ENCODE results near the gene LIPC.

Gene LIPC

DNA sequence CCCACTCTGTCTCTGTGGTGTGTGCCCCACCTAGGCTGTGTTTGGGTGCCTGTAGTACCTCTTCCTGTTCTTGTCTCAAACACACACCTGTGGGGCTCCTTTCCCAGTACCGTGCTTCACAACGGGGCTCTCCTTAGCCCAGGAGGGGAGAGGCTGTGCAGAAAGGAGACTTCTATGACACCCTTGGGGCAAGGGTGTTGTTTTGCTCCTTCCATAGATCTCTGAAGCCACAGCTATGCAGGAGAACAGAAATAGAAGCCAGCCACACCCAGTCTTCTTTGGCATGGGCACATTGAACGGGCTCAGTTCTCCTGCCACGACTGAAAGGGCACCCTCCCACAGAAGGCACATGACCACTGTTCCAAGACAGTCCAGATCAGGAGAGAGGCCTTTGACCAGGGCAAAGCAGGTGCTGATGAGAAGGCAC lies 74.3 kb downstream of the LIPC start:
- H4K20me1 ChIP-seq: no peaks in the 10 kb centered on the region
- H3K27me3 ChIP-seq: no peaks in the 10 kb centered on the region
- no peak overlapping the region for H3K4me3 ChIP-seq
- peaks cover 23% of the 10 kb centered on the region for H3K9me3 ChIP-seq
- no peaks in the 10 kb centered on the region for H3K36me3 ChIP-seq
- H3K9ac ChIP-seq: no peak overlapping the region
- H3K27ac ChIP-seq: 0 out of 2 replicates have a peak overlapping the region, but pooled peaks have one; percentile 12
- H3K4me1 ChIP-seq: peaks cover 29% of the 10 kb centered on the region
- peak overlapping the region; percentile 41 for H3K4me2 ChIP-seq
- TF ChIP-seq Cebpa-rat (IDR thresholded peaks at IDR 0.05): no peak

DNA sequence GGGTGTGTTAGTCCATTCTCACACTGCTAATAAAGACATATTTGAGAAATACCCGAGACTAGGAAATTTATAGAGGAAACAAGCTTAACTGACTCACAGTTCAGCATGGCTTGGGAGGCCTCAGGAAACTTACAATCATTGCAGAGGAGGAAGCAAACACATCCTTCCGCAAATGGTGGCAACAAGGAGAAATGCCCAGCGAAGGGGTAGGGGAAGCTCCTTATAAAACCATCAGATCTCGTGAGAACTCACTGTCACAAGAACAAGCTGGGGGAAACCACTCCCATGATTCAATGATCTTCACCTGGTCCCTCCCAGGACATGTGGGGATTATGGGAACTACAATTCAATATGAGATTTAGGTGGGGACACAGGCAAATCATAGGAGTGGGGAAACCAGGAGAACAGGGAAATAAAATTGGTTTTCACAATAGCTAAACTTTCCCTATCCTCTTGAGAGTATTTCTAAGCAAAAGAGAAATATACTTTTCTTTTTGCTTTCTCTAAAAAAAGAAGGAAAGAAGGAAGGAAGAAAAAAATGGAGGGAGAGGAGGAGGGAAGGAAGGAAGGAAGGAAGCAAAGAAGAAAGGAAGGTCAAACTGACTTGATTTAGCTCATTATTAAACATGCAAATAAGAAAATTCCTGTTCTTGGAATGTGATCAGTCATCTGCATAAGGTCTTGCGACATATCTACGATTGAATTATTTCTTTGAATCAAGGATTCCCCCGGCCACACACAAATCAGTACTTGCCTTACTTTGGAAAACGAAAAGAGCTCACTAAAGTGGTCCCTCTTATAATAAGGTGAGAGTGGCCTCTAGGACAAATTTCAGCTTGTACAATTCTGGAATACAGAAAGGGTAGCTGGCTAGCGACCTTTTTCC lies 75.2 kb downstream of the LIPC start:
- TF ChIP-seq Cebpa-rat (IDR thresholded peaks at IDR 0.05): peak; percentile 43; the same call in 1 of the 2 replicates
- peaks cover 23% of the 10 kb centered on the region for H3K9me3 ChIP-seq
- peaks cover 29% of the 10 kb centered on the region for H3K4me1 ChIP-seq
- no peaks in the 10 kb centered on the region for H3K27me3 ChIP-seq
- no peak overlapping the region for H3K9ac ChIP-seq
- H4K20me1 ChIP-seq: no peaks in the 10 kb centered on the region
- H3K27ac ChIP-seq: no peak overlapping the region
- H3K36me3 ChIP-seq: no peaks in the 10 kb centered on the region
- 0 out of 2 replicates have a peak overlapping the region, but pooled peaks have one; percentile 17 for H3K4me2 ChIP-seq
- no peak overlapping the region for H3K4me3 ChIP-seq

DNA sequence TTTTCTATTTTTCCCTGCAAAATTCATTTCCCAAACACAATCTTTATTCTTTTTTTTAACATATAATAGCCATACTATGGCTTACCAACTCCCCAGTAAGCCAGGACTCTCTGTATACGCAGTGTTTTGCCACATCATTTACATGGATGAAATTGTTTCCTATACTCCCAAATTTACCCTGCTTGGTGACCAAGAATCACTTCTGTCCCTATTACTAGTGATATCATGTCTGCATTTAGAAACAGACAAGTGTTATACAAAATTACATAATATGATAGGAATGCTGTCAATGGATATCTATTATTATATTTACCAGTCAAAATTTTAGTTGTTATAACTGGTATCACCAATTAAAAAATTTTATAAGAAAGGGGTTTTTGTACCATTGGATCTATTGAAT lies 77.8 kb downstream of the LIPC start:
- H3K9ac ChIP-seq: no peak overlapping the region
- H3K4me3 ChIP-seq: no peak overlapping the region
- peaks cover 36% of the 10 kb centered on the region for H3K4me1 ChIP-seq
- TF ChIP-seq Cebpa-rat (IDR thresholded peaks at IDR 0.05): no peak
- no peak overlapping the region for H3K27ac ChIP-seq
- H3K27me3 ChIP-seq: no peaks in the 10 kb centered on the region
- no peak overlapping the region for H3K4me2 ChIP-seq
- H4K20me1 ChIP-seq: no peaks in the 10 kb centered on the region
- H3K9me3 ChIP-seq: peaks cover 26% of the 10 kb centered on the region
- no peaks in the 10 kb centered on the region for H3K36me3 ChIP-seq

DNA sequence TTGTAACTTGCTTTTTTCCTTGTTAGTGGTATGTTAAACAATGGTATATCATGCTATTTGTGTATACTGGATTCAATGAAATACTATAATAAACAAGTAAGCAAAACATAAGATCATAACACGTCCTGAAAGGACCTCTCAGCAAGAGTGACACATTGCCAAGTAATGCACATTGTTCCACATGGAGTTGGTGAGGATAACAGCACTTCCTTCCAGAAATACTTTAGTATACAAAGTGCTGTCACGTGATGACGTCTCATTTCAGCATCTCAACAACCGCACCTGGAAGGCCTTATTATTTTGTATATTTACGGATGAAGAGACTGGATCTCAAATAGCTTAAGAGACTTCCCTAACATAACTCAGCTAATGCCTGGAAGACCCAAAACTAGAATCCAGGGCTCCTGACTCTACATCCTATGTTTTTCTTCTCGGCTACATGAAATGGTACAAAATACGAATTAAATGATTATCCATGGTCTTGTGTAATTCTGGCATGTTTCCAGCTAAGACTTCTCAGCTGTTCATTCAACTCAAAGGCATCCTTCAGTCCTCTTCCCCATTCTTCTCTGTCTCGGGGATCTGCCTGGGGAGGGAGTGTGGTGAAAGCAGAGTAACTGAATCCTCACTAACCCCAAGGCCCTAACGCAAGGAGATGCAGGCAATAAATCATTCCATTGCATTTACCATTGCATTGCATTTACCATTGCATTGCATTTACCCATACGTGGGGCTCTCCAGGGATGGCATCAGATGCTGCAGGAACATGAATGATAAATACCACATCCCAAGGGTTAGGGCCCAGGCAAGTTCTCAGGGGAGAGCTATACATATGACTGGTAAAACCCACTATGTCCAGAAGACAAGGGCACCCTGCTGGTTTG lies 79.2 kb downstream of the LIPC start:
- H3K4me1 ChIP-seq: peaks cover 30% of the 10 kb centered on the region
- H3K27me3 ChIP-seq: no peaks in the 10 kb centered on the region
- H4K20me1 ChIP-seq: no peaks in the 10 kb centered on the region
- TF ChIP-seq Cebpa-rat (IDR thresholded peaks at IDR 0.05): no peak
- peaks cover 29% of the 10 kb centered on the region for H3K9me3 ChIP-seq
- no peak overlapping the region for H3K4me2 ChIP-seq
- H3K27ac ChIP-seq: no peak overlapping the region
- no peaks in the 10 kb centered on the region for H3K36me3 ChIP-seq
- H3K9ac ChIP-seq: no peak overlapping the region
- H3K4me3 ChIP-seq: no peak overlapping the region

DNA sequence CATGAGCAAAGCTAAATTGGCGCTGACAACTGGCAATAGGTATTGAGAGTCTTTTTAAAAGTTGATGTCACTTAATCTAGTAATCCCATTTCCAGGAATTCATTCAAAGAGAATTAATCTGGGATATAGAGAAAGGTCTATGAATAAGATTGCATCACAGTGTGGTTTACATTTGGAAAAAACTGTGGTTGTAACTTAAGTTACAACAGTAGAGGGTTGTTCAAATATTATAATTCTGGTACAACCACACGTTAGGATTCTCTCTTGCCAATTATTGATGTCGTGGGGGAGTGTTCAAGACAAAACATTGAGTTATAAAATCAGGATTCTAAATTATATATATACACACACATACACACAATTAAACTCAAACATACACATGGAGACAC lies 79.8 kb downstream of the LIPC start:
- no peak overlapping the region for H3K4me2 ChIP-seq
- no peak overlapping the region for H3K4me3 ChIP-seq
- no peak overlapping the region for H3K9ac ChIP-seq
- no peak for TF ChIP-seq Cebpa-rat (IDR thresholded peaks at IDR 0.05)
- peaks cover 25% of the 10 kb centered on the region for H3K4me1 ChIP-seq
- H3K27ac ChIP-seq: no peak overlapping the region
- H4K20me1 ChIP-seq: no peaks in the 10 kb centered on the region
- H3K9me3 ChIP-seq: peaks cover 29% of the 10 kb centered on the region
- no peaks in the 10 kb centered on the region for H3K36me3 ChIP-seq
- H3K27me3 ChIP-seq: no peaks in the 10 kb centered on the region

DNA sequence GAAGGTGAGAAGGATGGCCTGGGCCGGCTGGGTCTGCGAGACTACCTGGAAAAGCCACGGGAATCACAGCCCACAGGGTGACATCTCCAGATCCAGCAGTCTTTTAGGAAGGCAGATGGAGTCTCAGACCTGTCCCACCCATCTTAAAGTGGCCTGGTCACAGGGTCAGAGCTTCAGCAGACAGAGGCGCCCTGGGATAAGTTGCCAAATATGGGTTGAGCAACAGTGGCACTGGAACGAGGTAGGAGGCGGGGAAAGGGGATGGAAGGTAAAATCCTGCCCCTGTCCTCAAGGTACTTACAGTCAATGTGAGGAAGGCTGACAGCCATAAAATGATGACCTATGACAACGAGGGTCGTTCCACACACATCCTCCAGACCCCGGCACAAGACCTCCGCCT lies 80.7 kb downstream of the LIPC start:
- no peak overlapping the region for H3K9ac ChIP-seq

DNA sequence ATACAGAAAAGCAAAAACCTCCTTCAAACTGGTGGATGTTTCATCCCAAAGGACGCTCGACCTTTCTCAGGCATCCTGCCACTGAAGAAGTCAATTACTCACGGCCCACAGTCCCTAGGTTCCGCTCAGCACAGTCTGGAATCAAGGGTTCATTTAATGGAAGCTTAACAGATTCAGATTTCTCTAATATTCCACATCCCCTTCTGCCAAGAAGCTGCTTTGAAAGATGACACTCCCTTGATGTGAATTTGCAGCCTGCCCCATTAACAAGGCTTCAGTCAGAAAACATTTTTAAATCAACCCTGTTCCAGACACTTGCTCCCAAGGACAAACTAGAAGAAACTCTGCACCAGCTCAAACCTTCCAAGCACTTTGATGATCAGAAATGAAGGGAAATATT lies 81.2 kb downstream of the LIPC start:
- no peak overlapping the region for H3K9ac ChIP-seq
- peaks cover 26% of the 10 kb centered on the region for H3K9me3 ChIP-seq
- peaks cover 31% of the 10 kb centered on the region for H3K4me1 ChIP-seq
- H4K20me1 ChIP-seq: no peaks in the 10 kb centered on the region
- H3K27ac ChIP-seq: no peak overlapping the region
- H3K27me3 ChIP-seq: no peaks in the 10 kb centered on the region
- H3K4me3 ChIP-seq: no peak overlapping the region
- H3K36me3 ChIP-seq: no peaks in the 10 kb centered on the region
- TF ChIP-seq Cebpa-rat (IDR thresholded peaks at IDR 0.05): no peak
- H3K4me2 ChIP-seq: no peak overlapping the region

More for the DNA sequence above, 80.7 kb downstream of the LIPC start:
- TF ChIP-seq Cebpa-rat (IDR thresholded peaks at IDR 0.05): no peak
- H3K4me3 ChIP-seq: no peak overlapping the region
- peaks cover 26% of the 10 kb centered on the region for H3K4me1 ChIP-seq
- H3K27ac ChIP-seq: no peak overlapping the region
- peaks cover 30% of the 10 kb centered on the region for H3K9me3 ChIP-seq
- H4K20me1 ChIP-seq: no peaks in the 10 kb centered on the region
- no peaks in the 10 kb centered on the region for H3K36me3 ChIP-seq
- no peaks in the 10 kb centered on the region for H3K27me3 ChIP-seq
- H3K4me2 ChIP-seq: no peak overlapping the region

DNA sequence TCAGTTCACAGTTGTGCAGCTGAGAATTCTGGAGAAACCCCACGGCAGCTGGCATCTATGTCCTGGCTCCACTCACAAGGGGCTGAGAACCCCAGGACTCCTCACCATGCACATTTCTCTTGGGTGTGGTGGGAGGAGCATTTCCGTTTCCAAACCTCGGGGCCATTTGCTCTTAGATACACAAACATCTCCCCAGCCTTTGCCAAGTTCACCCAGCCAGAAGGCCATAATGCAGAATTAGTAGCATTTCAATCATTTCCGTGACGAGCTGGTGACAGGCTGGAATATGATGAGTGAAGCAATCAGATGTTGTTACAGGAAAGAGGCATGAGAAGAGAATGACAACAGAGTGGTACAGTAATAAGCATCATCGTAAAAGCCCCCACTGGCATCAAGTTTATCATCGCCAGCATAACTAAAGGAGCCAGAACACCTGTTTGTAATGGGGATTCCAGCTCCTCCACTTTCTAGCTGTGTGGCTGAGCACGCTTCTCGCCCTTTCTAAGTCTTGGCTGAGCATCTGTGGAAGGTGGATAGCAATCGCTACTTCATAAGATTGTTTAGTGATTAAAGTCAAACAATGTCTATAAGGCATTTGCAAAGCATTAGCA lies 82.0 kb downstream of the LIPC start:
- H3K4me2 ChIP-seq: peak overlapping the region; percentile 27; the same call in 1 of the 2 replicates
- no peak overlapping the region for H3K27ac ChIP-seq
- H3K4me3 ChIP-seq: no peak overlapping the region
- no peak overlapping the region for H3K9ac ChIP-seq
- no peaks in the 10 kb centered on the region for H4K20me1 ChIP-seq
- peaks cover 25% of the 10 kb centered on the region for H3K9me3 ChIP-seq
- no peak for TF ChIP-seq Cebpa-rat (IDR thresholded peaks at IDR 0.05)
- H3K36me3 ChIP-seq: no peaks in the 10 kb centered on the region
- H3K4me1 ChIP-seq: peaks cover 40% of the 10 kb centered on the region
- no peaks in the 10 kb centered on the region for H3K27me3 ChIP-seq

DNA sequence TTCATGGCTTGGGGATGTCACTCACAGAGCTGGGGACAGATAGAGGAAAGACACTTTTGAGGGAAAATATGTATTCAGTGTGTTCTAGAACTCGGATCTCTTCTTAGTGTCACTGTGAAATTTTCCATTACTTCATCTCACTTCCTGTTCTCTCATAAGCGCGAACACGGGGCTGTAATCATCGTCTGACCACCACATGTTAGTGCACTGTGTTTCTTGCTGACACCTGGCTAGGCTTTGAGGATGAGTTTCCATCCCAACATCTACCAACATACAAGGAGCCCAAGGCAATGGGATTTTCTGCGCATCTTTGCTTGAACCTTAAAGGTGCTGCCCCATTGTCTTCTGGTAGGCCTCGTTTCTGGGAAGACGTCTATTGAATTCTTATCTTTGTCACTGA lies 84.0 kb downstream of the LIPC start:
- Histone ChIP-seq H3K4me3 (no peak overlapping the region), H3K9ac (no peak overlapping the region), H3K4me2 (peak overlapping the region; percentile 3; the same call in 1 of the 2 replicates), H3K36me3 (no peaks in the 10 kb centered on the region), H3K9me3 (peaks cover 25% of the 10 kb centered on the region), H3K4me1 (peaks cover 59% of the 10 kb centered on the region), H3K27ac (no peak overlapping the region), H3K27me3 (no peaks in the 10 kb centered on the region), H4K20me1 (no peaks in the 10 kb centered on the region)
- TF ChIP-seq Cebpa-rat (IDR thresholded peaks at IDR 0.05): no peak
